WTC11 (cell line): ENCODE measurements around the gene IRF3. TPM values are rescaled to one million over a fixed set of nuclear protein-coding genes. Genes with fewer than 3 reads are reported as not detected.

ENCODE experiments used
- ATAC-seq: fragments of 200-7000 bp; cut with Tn5 transposase; 2 replicates; pipeline ENCODE4 v1.10.0; 2021; ENCODE audit warnings: mild to moderate bottlenecking, moderate library complexity
- CTCF ChIA-PET: fragments of 300-600 bp; sonication (Branson Sonifier 250); formaldehyde crosslinking; loops from one replicate; lab custom pipeline; 2021; ENCODE audit warnings: antibody characterized with exemption; lab: Charles Lee
- POLR2A ChIA-PET: fragments of 350-600 bp; sonication (Branson Sonifier 250); formaldehyde crosslinking; loops from one replicate; lab custom pipeline; 2021; ENCODE audit warnings: antibody characterized with exemption; lab: Charles Lee
- DNase-seq: peaks from one replicate; pipeline ENCODE4 v3.0.0; 2021; ENCODE audit warnings: low spot score
- H3K27ac Mint-ChIP-seq: 2 replicates; pipeline ENCODE4 v1.8.0; 2021; ENCODE audit warnings: mixed read lengths
- H3K27me3 Mint-ChIP-seq: 2 replicates; pipeline ENCODE4 v1.8.0; 2021; ENCODE audit warnings: low read depth, mild to moderate bottlenecking, moderate library complexity, mixed read lengths
- H3K36me3 Mint-ChIP-seq: 2 replicates; pipeline ENCODE4 v1.8.0; 2021; ENCODE audit warnings: mixed read lengths
- H3K4me1 Mint-ChIP-seq: 2 replicates; pipeline ENCODE4 v1.8.0; 2022; ENCODE audit warnings: mixed read lengths
- H3K4me3 Mint-ChIP-seq: 2 replicates; pipeline ENCODE4 v1.8.0; 2021; ENCODE audit warnings: mild to moderate bottlenecking, moderate library complexity, mixed read lengths
- H3K9me3 Mint-ChIP-seq: 2 replicates; pipeline ENCODE4 v1.8.0; 2021; ENCODE audit warnings: mixed read lengths
- CREB1 ChIP-seq: sonication (generic); formaldehyde crosslinking; IDR thresholded peaks from 2 replicates; pipeline ENCODE4 v1.8.0; 2023; ENCODE audit warnings: mild to moderate bottlenecking, missing genetic modification reagents
- CREM ChIP-seq: sonication (generic); formaldehyde crosslinking; IDR thresholded peaks from 2 replicates; pipeline ENCODE4 v1.8.1; 2022; ENCODE audit warnings: mild to moderate bottlenecking, missing genetic modification reagents, moderate library complexity
- ELF4 ChIP-seq: sonication (generic); formaldehyde crosslinking; IDR thresholded peaks from 2 replicates; pipeline ENCODE4 v1.8.1; 2022; ENCODE audit warnings: low read depth, mild to moderate bottlenecking, moderate library complexity, missing genetic modification reagents
- EMX1 ChIP-seq: fragments of 250-450 bp; sonication (Bioruptor Pico); IDR thresholded peaks from 2 replicates; pipeline ENCODE4 v1.8.0; 2021; ENCODE audit warnings: mild to moderate bottlenecking
- ETV6 ChIP-seq: sonication (generic); formaldehyde crosslinking; IDR thresholded peaks from 2 replicates; pipeline ENCODE4 v1.8.1; 2022; ENCODE audit warnings: mild to moderate bottlenecking, missing genetic modification reagents
- FOXJ3 ChIP-seq: sonication (generic); formaldehyde crosslinking; IDR thresholded peaks from 2 replicates; pipeline ENCODE4 v1.9.0; 2021; ENCODE audit warnings: missing genetic modification reagents, mild to moderate bottlenecking, borderline replicate concordance
- GABPB1 ChIP-seq: sonication (generic); formaldehyde crosslinking; IDR thresholded peaks from 2 replicates; pipeline ENCODE4 v1.8.1; 2023; ENCODE audit warnings: mild to moderate bottlenecking, missing genetic modification reagents
- HMGA2 ChIP-seq: fragments of 250-450 bp; sonication (Bioruptor Pico); IDR thresholded peaks from 2 replicates; pipeline ENCODE4 v1.4.0; 2021; ENCODE audit warnings: mild to moderate bottlenecking, moderate library complexity
- JAZF1 ChIP-seq: fragments of 250-450 bp; sonication (Bioruptor Pico); IDR thresholded peaks from 2 replicates; pipeline ENCODE4 v1.9.0; 2021; ENCODE audit warnings: moderate library complexity, mild to moderate bottlenecking, inconsistent platforms
- NFATC4 ChIP-seq: fragments of 250-450 bp; sonication (Bioruptor Pico); IDR thresholded peaks from 2 replicates; pipeline ENCODE4 v1.9.0; 2021; ENCODE audit warnings: mild to moderate bottlenecking
- NFE2L1 ChIP-seq: sonication (generic); formaldehyde crosslinking; IDR thresholded peaks from 2 replicates; pipeline ENCODE4 v1.8.1; 2023; ENCODE audit warnings: missing genetic modification reagents
- NFYB ChIP-seq: sonication (generic); formaldehyde crosslinking; conservative IDR thresholded peaks from 2 replicates; pipeline ENCODE4 v1.8.0; 2022; ENCODE audit warnings: low read depth, missing genetic modification reagents
- NR2C2 ChIP-seq: sonication (generic); formaldehyde crosslinking; IDR thresholded peaks from 2 replicates; pipeline ENCODE4 v1.8.0; 2022; ENCODE audit warnings: mild to moderate bottlenecking, missing genetic modification reagents
- ZNF219 ChIP-seq: sonication (generic); formaldehyde crosslinking; IDR thresholded peaks from 2 replicates; pipeline ENCODE4 v1.8.0; 2023; ENCODE audit warnings: missing genetic modification reagents, mild to moderate bottlenecking, borderline replicate concordance
- ZNF317 ChIP-seq: sonication (generic); formaldehyde crosslinking; IDR thresholded peaks from 2 replicates; pipeline ENCODE4 v1.8.1; 2023; ENCODE audit warnings: low read depth, mild to moderate bottlenecking, moderate library complexity, missing genetic modification reagents, borderline replicate concordance
- total RNA-seq: library from RNA; stranded (reverse); gene quantifications from 3 replicates; pipeline ENCODE4 v1.2.3, GENCODE V29; 2021
- TF ChIP-seq, protein P1 (sequence below): sonication (generic); formaldehyde crosslinking; IDR thresholded peaks from 2 replicates; pipeline ENCODE4 v1.8.0; 2023; ENCODE audit warnings: missing genetic modification reagents, mild to moderate bottlenecking, borderline replicate concordance
- TF ChIP-seq, protein P2 (sequence below): fragments of 250-450 bp; sonication (Bioruptor Pico); IDR thresholded peaks from 2 replicates; pipeline ENCODE4 v1.9.0; 2021; ENCODE audit warnings: moderate library complexity, mild to moderate bottlenecking, inconsistent platforms, borderline replicate concordance
- TF ChIP-seq, protein P3 (sequence below): sonication (generic); formaldehyde crosslinking; conservative IDR thresholded peaks from 2 replicates; pipeline ENCODE4 v1.8.1; 2022; ENCODE audit warnings: mild to moderate bottlenecking, missing genetic modification reagents
- TF ChIP-seq, protein P4 (sequence below): sonication (generic); formaldehyde crosslinking; IDR thresholded peaks from 2 replicates; pipeline ENCODE4 v1.8.1; 2023; ENCODE audit warnings: mild to moderate bottlenecking, missing genetic modification reagents, moderate library complexity
- TF ChIP-seq, protein P5 (sequence below): fragments of 250-450 bp; sonication (Bioruptor Pico); conservative IDR thresholded peaks from 2 replicates; pipeline ENCODE4 v1.9.0; 2021; ENCODE audit warnings: mild to moderate bottlenecking
- TF ChIP-seq, protein P6 (sequence below): fragments of 250-450 bp; sonication (Bioruptor Pico); IDR thresholded peaks from 2 replicates; pipeline ENCODE4 v1.8.0; 2021; ENCODE audit warnings: mild to moderate bottlenecking
- TF ChIP-seq, protein P7 (sequence below): sonication (generic); formaldehyde crosslinking; IDR thresholded peaks from 2 replicates; pipeline ENCODE4 v1.8.0; 2023; ENCODE audit warnings: missing genetic modification reagents

The IRF3 gene
- total RNA-seq, 1 experiment from 2014 or later: 165 TPM

DNA sequence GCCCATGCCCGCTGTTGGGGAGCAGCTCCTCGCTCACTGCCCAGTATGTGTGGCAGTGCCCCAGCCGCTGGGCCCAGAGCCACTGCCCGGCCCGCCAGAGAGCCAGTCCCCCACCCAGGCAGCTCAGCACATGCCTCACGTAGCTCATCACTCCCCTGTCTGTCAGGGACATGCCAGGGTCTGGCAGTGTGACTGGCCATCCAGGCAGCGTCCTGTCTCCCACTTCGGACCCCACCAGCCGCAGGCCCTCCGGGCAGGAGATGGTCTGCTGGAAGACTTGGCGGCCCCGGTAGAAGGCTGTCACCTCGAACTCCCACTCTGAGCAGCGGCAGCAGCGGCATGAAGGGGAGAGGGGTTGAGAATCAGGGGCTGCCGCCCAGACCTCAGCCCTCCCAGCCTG lies 3.6 kb downstream of the IRF3 start (continued):
- no peak for TF ChIP-seq NFYB (CRISPR knock-in tag)
- TF ChIP-seq, protein P1, sequence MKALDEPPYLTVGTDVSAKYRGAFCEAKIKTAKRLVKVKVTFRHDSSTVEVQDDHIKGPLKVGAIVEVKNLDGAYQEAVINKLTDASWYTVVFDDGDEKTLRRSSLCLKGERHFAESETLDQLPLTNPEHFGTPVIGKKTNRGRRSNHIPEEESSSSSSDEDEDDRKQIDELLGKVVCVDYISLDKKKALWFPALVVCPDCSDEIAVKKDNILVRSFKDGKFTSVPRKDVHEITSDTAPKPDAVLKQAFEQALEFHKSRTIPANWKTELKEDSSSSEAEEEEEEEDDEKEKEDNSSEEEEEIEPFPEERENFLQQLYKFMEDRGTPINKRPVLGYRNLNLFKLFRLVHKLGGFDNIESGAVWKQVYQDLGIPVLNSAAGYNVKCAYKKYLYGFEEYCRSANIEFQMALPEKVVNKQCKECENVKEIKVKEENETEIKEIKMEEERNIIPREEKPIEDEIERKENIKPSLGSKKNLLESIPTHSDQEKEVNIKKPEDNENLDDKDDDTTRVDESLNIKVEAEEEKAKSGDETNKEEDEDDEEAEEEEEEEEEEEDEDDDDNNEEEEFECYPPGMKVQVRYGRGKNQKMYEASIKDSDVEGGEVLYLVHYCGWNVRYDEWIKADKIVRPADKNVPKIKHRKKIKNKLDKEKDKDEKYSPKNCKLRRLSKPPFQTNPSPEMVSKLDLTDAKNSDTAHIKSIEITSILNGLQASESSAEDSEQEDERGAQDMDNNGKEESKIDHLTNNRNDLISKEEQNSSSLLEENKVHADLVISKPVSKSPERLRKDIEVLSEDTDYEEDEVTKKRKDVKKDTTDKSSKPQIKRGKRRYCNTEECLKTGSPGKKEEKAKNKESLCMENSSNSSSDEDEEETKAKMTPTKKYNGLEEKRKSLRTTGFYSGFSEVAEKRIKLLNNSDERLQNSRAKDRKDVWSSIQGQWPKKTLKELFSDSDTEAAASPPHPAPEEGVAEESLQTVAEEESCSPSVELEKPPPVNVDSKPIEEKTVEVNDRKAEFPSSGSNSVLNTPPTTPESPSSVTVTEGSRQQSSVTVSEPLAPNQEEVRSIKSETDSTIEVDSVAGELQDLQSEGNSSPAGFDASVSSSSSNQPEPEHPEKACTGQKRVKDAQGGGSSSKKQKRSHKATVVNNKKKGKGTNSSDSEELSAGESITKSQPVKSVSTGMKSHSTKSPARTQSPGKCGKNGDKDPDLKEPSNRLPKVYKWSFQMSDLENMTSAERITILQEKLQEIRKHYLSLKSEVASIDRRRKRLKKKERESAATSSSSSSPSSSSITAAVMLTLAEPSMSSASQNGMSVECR: no peak; the same call in 1 of the 2 replicates
- TF ChIP-seq NFE2L1 (CRISPR knock-in tag): no peak
- no peak for TF ChIP-seq ETV6 (CRISPR knock-in tag)
- no peak for TF ChIP-seq ZNF317 (CRISPR knock-in tag)
- TF ChIP-seq ELF4 (CRISPR knock-in tag): no peak
- TF ChIP-seq CREB1: no peak

DNA sequence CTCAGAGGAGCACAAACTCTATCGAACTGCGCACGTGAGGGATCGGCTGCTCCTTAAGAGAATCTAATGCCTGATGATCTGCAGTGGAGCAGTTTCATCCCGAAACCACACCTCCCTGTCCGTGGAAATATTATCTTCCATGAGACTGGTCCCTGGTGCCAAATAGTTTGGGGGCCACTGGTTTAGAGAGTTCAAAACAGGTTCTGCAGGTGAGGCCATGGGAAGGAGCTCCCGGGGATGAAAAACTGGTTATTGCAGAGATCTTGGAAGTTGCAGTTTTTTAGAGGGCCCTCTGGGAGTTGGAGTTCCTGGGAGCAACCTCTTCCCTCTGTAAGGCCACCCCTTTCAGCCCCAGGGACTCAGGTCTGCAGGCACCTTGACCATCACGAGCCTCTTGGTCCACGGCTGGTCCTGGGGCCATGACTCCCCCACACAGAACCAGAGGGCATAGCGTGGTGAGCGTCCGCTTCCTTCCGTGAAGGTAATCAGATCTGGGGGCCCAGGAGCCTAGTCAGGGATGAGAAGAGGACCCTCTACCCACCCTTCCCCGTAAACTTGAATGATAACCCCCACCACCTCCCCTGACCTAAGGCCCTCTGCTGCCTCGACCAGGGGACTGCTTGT lies 5.2 kb downstream of the IRF3 start:
- Mint-ChIP-seq H3K4me1 (peaks cover 15% of the 10 kb centered on the region), H3K36me3 (peaks cover 64% of the 10 kb centered on the region), H3K27me3 (no peaks in the 10 kb centered on the region), H3K9me3 (peaks cover 7% of the 10 kb centered on the region), H3K4me3 (no peak overlapping the region), H3K27ac (no peak overlapping the region)
- ChIA-PET CTCF (no interaction called here), POLR2A (interaction anchor here (0.6 kb wide), 1 partner anchor 67 kb away, joined by 5 read pairs; no protein-coding TSS in a partner anchor)
- no peak for DNase-seq
- no peak for ATAC-seq
- TF ChIP-seq, protein P2, sequence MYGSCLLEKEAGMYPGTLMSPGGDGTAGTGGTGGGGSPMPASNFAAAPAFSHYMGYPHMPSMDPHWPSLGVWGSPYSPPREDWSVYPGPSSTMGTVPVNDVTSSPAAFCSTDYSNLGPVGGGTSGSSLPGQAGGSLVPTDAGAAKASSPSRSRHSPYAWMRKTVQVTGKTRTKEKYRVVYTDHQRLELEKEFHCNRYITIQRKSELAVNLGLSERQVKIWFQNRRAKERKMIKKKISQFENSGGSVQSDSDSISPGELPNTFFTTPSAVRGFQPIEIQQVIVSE (CRISPR knock-in tag): no peak
- TF ChIP-seq FOXJ3 (no peak), GABPB1 (no peak), JAZF1 (CRISPR knock-in tag) (no peak), NR2C2 (CRISPR knock-in tag) (no peak), NFATC4 (CRISPR knock-in tag) (no peak), HMGA2 (CRISPR knock-in tag) (no peak), ETV6 (CRISPR knock-in tag) (no peak), ZNF219 (CRISPR knock-in tag) (no peak), EMX1 (CRISPR knock-in tag) (no peak), CREM (CRISPR knock-in tag) (no peak)
- TF ChIP-seq, protein P3, sequence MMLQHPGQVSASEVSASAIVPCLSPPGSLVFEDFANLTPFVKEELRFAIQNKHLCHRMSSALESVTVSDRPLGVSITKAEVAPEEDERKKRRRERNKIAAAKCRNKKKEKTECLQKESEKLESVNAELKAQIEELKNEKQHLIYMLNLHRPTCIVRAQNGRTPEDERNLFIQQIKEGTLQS (CRISPR knock-in tag): no peak
- TF ChIP-seq, protein P4, sequence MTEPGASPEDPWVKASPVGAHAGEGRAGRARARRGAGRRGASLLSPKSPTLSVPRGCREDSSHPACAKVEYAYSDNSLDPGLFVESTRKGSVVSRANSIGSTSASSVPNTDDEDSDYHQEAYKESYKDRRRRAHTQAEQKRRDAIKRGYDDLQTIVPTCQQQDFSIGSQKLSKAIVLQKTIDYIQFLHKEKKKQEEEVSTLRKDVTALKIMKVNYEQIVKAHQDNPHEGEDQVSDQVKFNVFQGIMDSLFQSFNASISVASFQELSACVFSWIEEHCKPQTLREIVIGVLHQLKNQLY (CRISPR knock-in tag): no peak
- TF ChIP-seq, protein P1: no peak
- TF ChIP-seq, protein P5, sequence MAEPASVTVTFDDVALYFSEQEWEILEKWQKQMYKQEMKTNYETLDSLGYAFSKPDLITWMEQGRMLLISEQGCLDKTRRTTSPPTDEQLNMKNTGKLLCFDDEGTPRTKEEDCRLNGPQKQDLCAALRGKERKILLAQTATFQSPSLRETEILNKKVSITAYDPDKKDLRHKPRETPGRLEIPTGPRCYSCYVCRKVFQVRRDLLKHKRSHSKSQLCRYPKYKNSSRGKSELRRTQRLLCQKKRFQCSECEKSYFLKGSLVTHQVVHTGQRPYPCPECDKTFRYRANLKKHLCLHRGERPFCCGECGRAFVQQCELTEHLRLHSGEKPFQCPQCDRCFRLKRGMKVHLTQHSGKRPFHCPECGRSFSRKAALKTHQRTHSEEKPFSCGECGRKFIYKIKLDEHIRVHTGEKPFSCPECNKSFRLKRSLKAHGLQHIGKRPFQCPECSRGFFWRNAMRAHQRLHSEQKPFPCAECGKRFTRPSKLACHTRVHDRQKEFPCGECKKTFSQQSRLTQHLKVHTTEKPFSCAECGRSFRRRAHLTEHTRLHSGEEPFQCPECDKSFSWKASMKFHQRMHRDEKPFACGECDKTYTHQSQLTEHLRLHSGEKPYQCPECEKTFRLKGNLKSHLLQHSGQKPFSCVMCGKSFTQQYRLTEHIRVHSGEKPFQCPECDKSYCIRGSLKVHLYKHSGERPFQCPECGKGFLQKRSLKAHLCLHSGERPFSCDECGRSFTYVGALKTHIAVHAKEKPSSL (CRISPR knock-in tag): no peak
- TF ChIP-seq, protein P6, sequence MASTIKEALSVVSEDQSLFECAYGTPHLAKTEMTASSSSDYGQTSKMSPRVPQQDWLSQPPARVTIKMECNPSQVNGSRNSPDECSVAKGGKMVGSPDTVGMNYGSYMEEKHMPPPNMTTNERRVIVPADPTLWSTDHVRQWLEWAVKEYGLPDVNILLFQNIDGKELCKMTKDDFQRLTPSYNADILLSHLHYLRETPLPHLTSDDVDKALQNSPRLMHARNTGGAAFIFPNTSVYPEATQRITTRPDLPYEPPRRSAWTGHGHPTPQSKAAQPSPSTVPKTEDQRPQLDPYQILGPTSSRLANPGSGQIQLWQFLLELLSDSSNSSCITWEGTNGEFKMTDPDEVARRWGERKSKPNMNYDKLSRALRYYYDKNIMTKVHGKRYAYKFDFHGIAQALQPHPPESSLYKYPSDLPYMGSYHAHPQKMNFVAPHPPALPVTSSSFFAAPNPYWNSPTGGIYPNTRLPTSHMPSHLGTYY: no peak
- TF ChIP-seq, protein P7, sequence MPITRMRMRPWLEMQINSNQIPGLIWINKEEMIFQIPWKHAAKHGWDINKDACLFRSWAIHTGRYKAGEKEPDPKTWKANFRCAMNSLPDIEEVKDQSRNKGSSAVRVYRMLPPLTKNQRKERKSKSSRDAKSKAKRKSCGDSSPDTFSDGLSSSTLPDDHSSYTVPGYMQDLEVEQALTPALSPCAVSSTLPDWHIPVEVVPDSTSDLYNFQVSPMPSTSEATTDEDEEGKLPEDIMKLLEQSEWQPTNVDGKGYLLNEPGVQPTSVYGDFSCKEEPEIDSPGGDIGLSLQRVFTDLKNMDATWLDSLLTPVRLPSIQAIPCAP (CRISPR knock-in tag): no peak
